ENCODE results near the gene SNX27.

The SNX27 gene

GRCh38 chr1:151611832-151612500 is at the start of gene SNX27:
Gene SNX27, plus strand, starts transcription at chr1:151612050. Its CDS starts 152 bp downstream, at chr1:151612202.
- H3K4me3 ChIP-seq (ENCODE audit: control insufficient read depth, low read depth, low read length): peak within 1 kb of the TSS; percentile 74
- no peak for TF ChIP-seq CTCF (IDR thresholded peaks at IDR 0.05; ENCODE audit: control insufficient read depth, insufficient read depth, low read depth, low read length, missing control alignments)
- DNase-seq (ENCODE audit: low read depth): peak; percentile 62

GRCh38 chr1:151562661-151563060 is 49.2 kb upstream of the SNX27 start:
- no peak for DNase-seq (ENCODE audit: low read depth)
- TF ChIP-seq CTCF (IDR thresholded peaks at IDR 0.05; ENCODE audit: control insufficient read depth, insufficient read depth, low read depth, low read length, missing control alignments): no peak
- no peak overlapping the region for H3K4me3 ChIP-seq (ENCODE audit: control insufficient read depth, low read depth, low read length)

GRCh38 chr1:151563376-151563775 is 48.5 kb upstream of the SNX27 start:
- TF ChIP-seq CTCF (IDR thresholded peaks at IDR 0.05; ENCODE audit: control insufficient read depth, insufficient read depth, low read depth, low read length, missing control alignments): no peak
- H3K4me3 ChIP-seq (ENCODE audit: control insufficient read depth, low read depth, low read length): no peak overlapping the region
- DNase-seq (ENCODE audit: low read depth): no peak

- DNase-seq (ENCODE audit: low read depth): no peak
- no peak overlapping the region for H3K4me3 ChIP-seq (ENCODE audit: control insufficient read depth, low read depth, low read length)
- TF ChIP-seq CTCF (IDR thresholded peaks at IDR 0.05; ENCODE audit: control insufficient read depth, insufficient read depth, low read depth, low read length, missing control alignments): no peak
Observed at GRCh38 chr1:151565502-151566189, 46.2 kb upstream of the SNX27 start.

DNA sequence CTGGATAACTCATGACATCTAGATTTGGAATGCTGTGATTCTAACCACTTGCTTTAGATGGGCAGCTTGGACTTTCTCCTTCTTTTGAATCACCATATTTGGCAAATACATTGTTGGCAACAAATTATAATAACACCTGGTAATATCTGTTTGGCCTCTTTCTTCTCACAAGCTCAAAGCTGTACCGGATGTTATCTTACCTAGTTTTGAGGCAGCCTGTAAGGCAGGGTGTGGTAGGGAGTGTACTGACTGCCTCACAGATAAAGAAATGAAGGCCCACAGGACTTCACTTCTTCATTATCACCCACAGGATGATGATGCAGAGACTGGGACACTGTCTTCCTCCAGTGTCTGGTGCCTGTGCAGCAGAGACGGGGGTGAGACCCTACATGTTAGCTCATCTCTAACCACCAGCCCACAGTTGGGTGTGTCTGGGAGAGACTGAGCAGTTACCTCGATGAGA is 43.2 kb upstream of the SNX27 start:
- TF ChIP-seq CTCF (IDR thresholded peaks at IDR 0.05; ENCODE audit: control insufficient read depth, insufficient read depth, low read depth, low read length, missing control alignments): no peak
- H3K4me3 ChIP-seq (ENCODE audit: control insufficient read depth, low read depth, low read length): no peak overlapping the region
- no peak for DNase-seq (ENCODE audit: low read depth)

- no peak overlapping the region for H3K4me3 ChIP-seq (ENCODE audit: control insufficient read depth, low read depth, low read length)
- no peak for DNase-seq (ENCODE audit: low read depth)
- TF ChIP-seq CTCF (IDR thresholded peaks at IDR 0.05; ENCODE audit: control insufficient read depth, insufficient read depth, low read depth, low read length, missing control alignments): no peak
Observed at GRCh38 chr1:151570819-151571218, 41.0 kb upstream of the SNX27 start.
